Tibial nerve (tissue), 4 donors: ENCODE data around the gene SELENBP1.
"Not testable (repeated sequence)": the region's sequence is repeated elsewhere in the genome, so short reads cannot be mapped to it uniquely, and the experiment has no call there.

Experiments
- EP300 ChIP-seq, 2 donors: sonication (generic); formaldehyde crosslinking; IDR thresholded peaks; one replicate each; pipeline ENCODE4 v1.6.1; 2017; ENCODE audit warnings: antibody characterized with exemption in 2 of 2, mild to moderate bottlenecking in 1 of 2
- POLR2A ChIP-seq, 2 donors: fragments of 450-650 bp; IDR thresholded peaks; one replicate each; pipeline ENCODE4 v1.6.1; 2017; ENCODE audit warnings: antibody characterized with exemption in 2 of 2, mild to moderate bottlenecking in 2 of 2, moderate library complexity in 2 of 2
- TF ChIP-seq, protein P1 (sequence below), 5 experiments: fragments of 200-600 bp in 3 of 5; fragments of 450-650 bp in 2 of 5; sonication (generic) in 3 of 5; IDR thresholded peaks; one replicate each; pipeline ENCODE4 v1.5.1; 2016 to 2019; ENCODE audit warnings: antibody characterized with exemption in 5 of 5, mild to moderate bottlenecking in 3 of 5, moderate library complexity in 2 of 5

GRCh38 chr1:151390221-151391078 lies 17.9 kb upstream of the SELENBP1 start:
- TF ChIP-seq, protein P1, sequence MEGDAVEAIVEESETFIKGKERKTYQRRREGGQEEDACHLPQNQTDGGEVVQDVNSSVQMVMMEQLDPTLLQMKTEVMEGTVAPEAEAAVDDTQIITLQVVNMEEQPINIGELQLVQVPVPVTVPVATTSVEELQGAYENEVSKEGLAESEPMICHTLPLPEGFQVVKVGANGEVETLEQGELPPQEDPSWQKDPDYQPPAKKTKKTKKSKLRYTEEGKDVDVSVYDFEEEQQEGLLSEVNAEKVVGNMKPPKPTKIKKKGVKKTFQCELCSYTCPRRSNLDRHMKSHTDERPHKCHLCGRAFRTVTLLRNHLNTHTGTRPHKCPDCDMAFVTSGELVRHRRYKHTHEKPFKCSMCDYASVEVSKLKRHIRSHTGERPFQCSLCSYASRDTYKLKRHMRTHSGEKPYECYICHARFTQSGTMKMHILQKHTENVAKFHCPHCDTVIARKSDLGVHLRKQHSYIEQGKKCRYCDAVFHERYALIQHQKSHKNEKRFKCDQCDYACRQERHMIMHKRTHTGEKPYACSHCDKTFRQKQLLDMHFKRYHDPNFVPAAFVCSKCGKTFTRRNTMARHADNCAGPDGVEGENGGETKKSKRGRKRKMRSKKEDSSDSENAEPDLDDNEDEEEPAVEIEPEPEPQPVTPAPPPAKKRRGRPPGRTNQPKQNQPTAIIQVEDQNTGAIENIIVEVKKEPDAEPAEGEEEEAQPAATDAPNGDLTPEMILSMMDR (IDR thresholded peaks at IDR 0.05), result not testable (repeated sequence)
- not testable (repeated sequence) for TF ChIP-seq POLR2A, EP300 (IDR thresholded peaks at IDR 0.05)
